Psoas muscle (tissue), 8 donors: Measurements from ENCODE around the gene PTPN1. TPM values are rescaled to one million over a fixed set of nuclear protein-coding genes. Genes with fewer than 3 reads are reported as not detected.

Experiments
- ATAC-seq, 4 donors: fragments of 200-7000 bp; cut with Tn5 transposase; one replicate each; pipeline ENCODE4 v1.9.1; 2020; ENCODE audit warnings: moderate library complexity in 3 of 4, mild to moderate bottlenecking in 2 of 4
- DNase-seq, 2 donors: peaks; one replicate each; pipeline ENCODE4 v3.0.0-alpha.2; 2020
- H3K27ac ChIP-seq: fragments of 200-600 bp; one replicate; pipeline ENCODE4 v1.8.0; 2022
- H3K27me3 ChIP-seq, 3 donors: fragments of 200-600 bp in 1 of 3; one replicate each; pipeline versions ENCODE4 v1.6.1 to v1.8.0; 2013 to 2022; ENCODE audit warnings: low read length in 2 of 3, mild to moderate bottlenecking in 2 of 3, moderate library complexity in 1 of 3; ENCODE audit not compliant: insufficient read depth in 3 of 3
- H3K36me3 ChIP-seq, 2 donors: fragments of 200-600 bp in 1 of 2; one replicate each; pipeline versions ENCODE4 v1.6.1 to v1.8.0; 2013 to 2022; ENCODE audit warnings: low read depth in 1 of 2, mild to moderate bottlenecking in 1 of 2, moderate library complexity in 1 of 2; ENCODE audit not compliant: insufficient read depth in 1 of 2
- H3K4me1 ChIP-seq: fragments of 200-600 bp; one replicate; pipeline ENCODE4 v1.8.0; 2022
- H3K4me3 ChIP-seq: fragments of 200-600 bp; one replicate; pipeline ENCODE4 v1.8.0; 2022; ENCODE audit warnings: mild to moderate bottlenecking
- H3K9me3 ChIP-seq: fragments of 200-600 bp; one replicate; pipeline ENCODE4 v1.8.0; 2022
- WGBS, 3 donors: extraction: QIAGEN DNeasy Blood & Tissue Kit; methylation state at CpG; one replicate each; pipeline versions ENCODE4 v1.1.6 to v1.1.7; 2013; 5-methylcytosine and 5-hydroxymethylcytosine counted together
- intact Hi-C, 2 donors: fragments of 100-400 bp; cut with DNase I; formaldehyde crosslinking; loops; one replicate each; pipeline versions ENCODE4 v1.11.0 to v1.14.2; 2022
- polyA plus RNA-seq, 3 donors: library from polyadenylated mRNA; stranded (reverse); fragments of 200-250 nt; gene quantifications; one replicate each; pipeline ENCODE4 v1.2.3, GENCODE V29; 2013
- total RNA-seq, 4 donors: library from RNA; stranded (reverse); fragmentation: NEBNext Ultra II Directional in 2 of 4; extraction: Animal tissue kit (Norgen Biotek cat#: 25700) in 2 of 4; gene quantifications; one replicate each; pipeline versions ENCODE4 v1.2.1 to v1.2.4, GENCODE V29; 2021 to 2023
- TF ChIP-seq, protein P1 (sequence below): fragments of 200-600 bp; IDR thresholded peaks from one replicate; pipeline ENCODE4 v1.8.0; 2022; ENCODE audit warnings: antibody characterized with exemption
- donor health status: healthy with polysubstance abuse.
- donor health status: DM: no; HTN: no; CAD: no; lungs with moderate emphysema.
- donor health status: Bipolar disorder and iron deficiency.
- donor health status: healthy.
- donor health status: DM: yes; HTN: yes; CAD: no.
- donor health status: DM: no; HTN: no; CAD: no.
- donor health status: DM: no; HTN: no; CAD: no.
- donor health status: DM: yes; HTN: yes; CAD: no.

Gene PTPN1
- total and polyA plus RNA-seq, 7 donors = 28.7 to 112 (median 46.1) TPM

GRCh38 chr20:50588034-50588736 lies 78.0 kb downstream of the PTPN1 start:
- Histone ChIP-seq H3K9me3 (no peaks in the 10 kb centered on the region), H3K27me3 (no peaks in the 10 kb centered on the region), H3K36me3 (peaks cover 7 to 69% of the 10 kb centered on the region in 2 donors), H3K4me1 (peaks cover 10% of the 10 kb centered on the region), H3K27ac (no peak overlapping the region), H3K4me3 (no peak overlapping the region)
- DNase-seq (peak; percentile 75 to 88), ATAC-seq (peak; percentile 54 to 72 (median 67))
- intact Hi-C loops = no loop called here
- 60 to 68% (median 66%) methylated on average over 12 of the region's 12 CpGs for whole genome bisulfite sequencing, 3 donors
- TF ChIP-seq, protein P1, sequence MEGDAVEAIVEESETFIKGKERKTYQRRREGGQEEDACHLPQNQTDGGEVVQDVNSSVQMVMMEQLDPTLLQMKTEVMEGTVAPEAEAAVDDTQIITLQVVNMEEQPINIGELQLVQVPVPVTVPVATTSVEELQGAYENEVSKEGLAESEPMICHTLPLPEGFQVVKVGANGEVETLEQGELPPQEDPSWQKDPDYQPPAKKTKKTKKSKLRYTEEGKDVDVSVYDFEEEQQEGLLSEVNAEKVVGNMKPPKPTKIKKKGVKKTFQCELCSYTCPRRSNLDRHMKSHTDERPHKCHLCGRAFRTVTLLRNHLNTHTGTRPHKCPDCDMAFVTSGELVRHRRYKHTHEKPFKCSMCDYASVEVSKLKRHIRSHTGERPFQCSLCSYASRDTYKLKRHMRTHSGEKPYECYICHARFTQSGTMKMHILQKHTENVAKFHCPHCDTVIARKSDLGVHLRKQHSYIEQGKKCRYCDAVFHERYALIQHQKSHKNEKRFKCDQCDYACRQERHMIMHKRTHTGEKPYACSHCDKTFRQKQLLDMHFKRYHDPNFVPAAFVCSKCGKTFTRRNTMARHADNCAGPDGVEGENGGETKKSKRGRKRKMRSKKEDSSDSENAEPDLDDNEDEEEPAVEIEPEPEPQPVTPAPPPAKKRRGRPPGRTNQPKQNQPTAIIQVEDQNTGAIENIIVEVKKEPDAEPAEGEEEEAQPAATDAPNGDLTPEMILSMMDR = peak; percentile 82

GRCh38 chr20:50589548-50590347 lies 79.6 kb downstream of the PTPN1 start:
- DNase-seq = no peak
- peaks cover 10% of the 10 kb centered on the region for H3K4me1 ChIP-seq
- ATAC-seq = no peak
- H3K9me3 ChIP-seq = no peaks in the 10 kb centered on the region
- no peaks in the 10 kb centered on the region for H3K27me3 ChIP-seq
- no peak overlapping the region for H3K4me3 ChIP-seq
- no peak overlapping the region for H3K27ac ChIP-seq
- WGBS, 3 donors = 77 to 89% (median 81%) methylated on average over 20 of the region's 20 CpGs
- H3K36me3 ChIP-seq = peaks cover under 1 to 54% of the 10 kb centered on the region in 2 donors
- TF ChIP-seq, protein P1 = no peak
- intact Hi-C loops = no loop called here

- 86 to 93% (median 89%) methylated on average over 11 of the region's 11 CpGs for WGBS, 3 donors
- DNase-seq (no peak), ATAC-seq (no peak)
- Histone ChIP-seq H3K27me3 (no peaks in the 10 kb centered on the region), H3K9me3 (no peaks in the 10 kb centered on the region), H3K4me3 (no peak overlapping the region), H3K4me1 (peaks cover 10% of the 10 kb centered on the region), H3K27ac (no peak overlapping the region), H3K36me3 (peaks cover 0 to 48% of the 10 kb centered on the region in 2 donors)
- TF ChIP-seq, protein P1 = no peak
- intact Hi-C loops = no loop called here
Observed at GRCh38 chr20:50590348-50590664, 80.1 kb downstream of the PTPN1 start.

GRCh38 chr20:50591233-50591852 lies 81.2 kb downstream of the PTPN1 start:
- no peak for ATAC-seq
- 85 to 90% (median 87%) methylated on average over 5 of the region's 5 CpGs for WGBS, 3 donors
- Histone ChIP-seq H3K4me1 (peaks cover 10% of the 10 kb centered on the region), H3K9me3 (no peaks in the 10 kb centered on the region), H3K4me3 (no peak overlapping the region), H3K36me3 (peaks cover 0 to 38% of the 10 kb centered on the region in 2 donors), H3K27me3 (peaks cover 0 to 3% (median 0%) of the 10 kb centered on the region in 3 donors), H3K27ac (no peak overlapping the region)
- TF ChIP-seq, protein P1 = no peak
- intact Hi-C loops = no loop called here
- DNase-seq = no peak
